Suprapubic skin (tissue), 4 donors: ENCODE measurements around the gene INTS11.

Source experiments
- EP300 ChIP-seq: sonication (generic); formaldehyde crosslinking; IDR thresholded peaks from one replicate; pipeline ENCODE4 v1.6.1; 2017; ENCODE audit warnings: antibody characterized with exemption
- POLR2A ChIP-seq, 2 donors: fragments of 450-650 bp; IDR thresholded peaks; one replicate each; pipeline ENCODE4 v1.6.1; 2017; ENCODE audit warnings: antibody characterized with exemption in 2 of 2, mild to moderate bottlenecking in 2 of 2, moderate library complexity in 2 of 2
- POLR2AphosphoS5 ChIP-seq, 3 donors: sonication (generic); formaldehyde crosslinking; IDR thresholded peaks; one replicate each; pipeline ENCODE4 v1.6.1; 2017; ENCODE audit warnings: antibody characterized with exemption in 3 of 3
- TF ChIP-seq, protein P1 (sequence below), 2 donors: fragments of 200-600 bp in 1 of 2; fragments of 450-650 bp in 1 of 2; sonication (generic) in 1 of 2; IDR thresholded peaks; one replicate each; pipeline ENCODE4 v1.5.1; 2016 to 2019; ENCODE audit warnings: antibody characterized with exemption in 2 of 2, mild to moderate bottlenecking in 1 of 2, moderate library complexity in 1 of 2

- TF ChIP-seq, protein P1, sequence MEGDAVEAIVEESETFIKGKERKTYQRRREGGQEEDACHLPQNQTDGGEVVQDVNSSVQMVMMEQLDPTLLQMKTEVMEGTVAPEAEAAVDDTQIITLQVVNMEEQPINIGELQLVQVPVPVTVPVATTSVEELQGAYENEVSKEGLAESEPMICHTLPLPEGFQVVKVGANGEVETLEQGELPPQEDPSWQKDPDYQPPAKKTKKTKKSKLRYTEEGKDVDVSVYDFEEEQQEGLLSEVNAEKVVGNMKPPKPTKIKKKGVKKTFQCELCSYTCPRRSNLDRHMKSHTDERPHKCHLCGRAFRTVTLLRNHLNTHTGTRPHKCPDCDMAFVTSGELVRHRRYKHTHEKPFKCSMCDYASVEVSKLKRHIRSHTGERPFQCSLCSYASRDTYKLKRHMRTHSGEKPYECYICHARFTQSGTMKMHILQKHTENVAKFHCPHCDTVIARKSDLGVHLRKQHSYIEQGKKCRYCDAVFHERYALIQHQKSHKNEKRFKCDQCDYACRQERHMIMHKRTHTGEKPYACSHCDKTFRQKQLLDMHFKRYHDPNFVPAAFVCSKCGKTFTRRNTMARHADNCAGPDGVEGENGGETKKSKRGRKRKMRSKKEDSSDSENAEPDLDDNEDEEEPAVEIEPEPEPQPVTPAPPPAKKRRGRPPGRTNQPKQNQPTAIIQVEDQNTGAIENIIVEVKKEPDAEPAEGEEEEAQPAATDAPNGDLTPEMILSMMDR (IDR thresholded peaks at IDR 0.05) = no peak
- TF ChIP-seq EP300 (no peak), POLR2AphosphoS5 (IDR thresholded peaks at IDR 0.05) (no peak), POLR2A (IDR thresholded peaks at IDR 0.05) (no peak)
Observed at GRCh38 chr1:1327291-1327690, 2.8 kb upstream of the INTS11 start.
